PC-3 (cell line): Measurements from ENCODE around the gene TPGS1. TPM values are rescaled to one million over a fixed set of nuclear protein-coding genes. Genes with fewer than 3 reads are reported as not detected.

Source experiments
- ATAC-seq: fragments of 200-7000 bp; cut with Tn5 transposase; 2 replicates; pipeline ENCODE4 v1.9.1; 2020; ENCODE audit warnings: mild to moderate bottlenecking, moderate library complexity
- BruUV-seq: library from RNA; stranded (reverse); fragments of 400-500 nt; replicated peaks from 2 replicates; lab custom pipeline; 2021; lab: Mats Ljungman, UMichigan
- CTCF ChIA-PET: fragments of 300-600 bp; sonication (Branson Sonifier 250); formaldehyde crosslinking; loops from one replicate; lab custom pipeline; 2022; ENCODE audit warnings: antibody characterized with exemption; lab: Charles Lee
- POLR2A ChIA-PET: fragments of 300-600 bp; sonication (Branson Sonifier 250); formaldehyde crosslinking; loops from one replicate; lab custom pipeline; 2022; ENCODE audit warnings: antibody characterized with exemption; ENCODE audit not compliant: unreplicated experiment; lab: Charles Lee
- DNase-seq: peaks from one replicate; pipeline ENCODE4 v3.0.0-alpha.2; 2015
- H2AFZ ChIP-seq: fragments of 300-600 bp; sonication (generic); 2 replicates; pipeline ENCODE4 v1.6.0; 2016; ENCODE audit warnings: antibody characterized with exemption, low read length
- H3F3A ChIP-seq: fragments of 300-600 bp; sonication (generic); one replicate; pipeline ENCODE4 v1.6.0; 2017; ENCODE audit warnings: antibody characterized with exemption, low read length, control low read depth, mild to moderate bottlenecking; ENCODE audit not compliant: unreplicated experiment
- H3K27ac ChIP-seq: fragments of 300-600 bp; sonication (generic); 2 replicates; pipeline ENCODE4 v1.5.1; 2016; ENCODE audit warnings: mild to moderate bottlenecking, low read length
- H3K27me3 ChIP-seq: fragments of 300-600 bp; sonication (generic); 2 replicates; pipeline ENCODE4 v1.6.1; 2016; ENCODE audit warnings: low read length, mixed read lengths
- H3K36me3 ChIP-seq: fragments of 300-600 bp; sonication (generic); 2 replicates; pipeline ENCODE4 v1.6.1; 2016; ENCODE audit warnings: low read depth, mixed run types, low read length, mixed read lengths
- H3K4me1 ChIP-seq: fragments of 300-600 bp; sonication (generic); 2 replicates; pipeline ENCODE4 v1.5.1; 2016; ENCODE audit warnings: low read length; ENCODE audit not compliant: insufficient read depth
- H3K4me2 ChIP-seq: fragments of 300-600 bp; sonication (generic); 2 replicates; pipeline ENCODE4 v1.6.0; 2016; ENCODE audit warnings: low read length
- H3K4me3 ChIP-seq: fragments of 300-600 bp; sonication (generic); 2 replicates; pipeline ENCODE4 v1.5.1; 2016; ENCODE audit warnings: mild to moderate bottlenecking, low read length, mixed read lengths
- H3K79me2 ChIP-seq: fragments of 300-600 bp; sonication (generic); 2 replicates; pipeline ENCODE4 v1.6.1; 2017; ENCODE audit warnings: low read length, mixed read lengths
- H3K9ac ChIP-seq: fragments of 300-600 bp; sonication (generic); 2 replicates; pipeline ENCODE4 v1.6.0; 2016; ENCODE audit warnings: mild to moderate bottlenecking, low read length
- H3K9me2 ChIP-seq: fragments of 300-600 bp; sonication (generic); replicated peaks from 2 replicates; pipeline ENCODE4 v1.6.1; 2016; ENCODE audit warnings: mixed run types, low read length, mixed read lengths
- H3K9me3 ChIP-seq: fragments of 300-600 bp; sonication (generic); 2 replicates; pipeline ENCODE4 v1.6.1; 2016; ENCODE audit warnings: low read length, mixed read lengths
- H4K20me1 ChIP-seq: fragments of 300-600 bp; sonication (generic); 2 replicates; pipeline ENCODE4 v1.6.1; 2016; ENCODE audit warnings: low read length, mixed read lengths
- CTCF ChIP-seq: fragments of 300-600 bp; sonication (generic); conservative IDR thresholded peaks from 2 replicates; pipeline ENCODE4 v1.5.1; 2017; ENCODE audit warnings: antibody characterized with exemption, low read depth, mild to moderate bottlenecking, low read length
- EZH2 ChIP-seq: fragments of 300-600 bp; sonication (generic); IDR thresholded peaks from one replicate; pipeline ENCODE4 v1.6.1; 2017; ENCODE audit warnings: antibody characterized with exemption, mild to moderate bottlenecking, low read length; ENCODE audit not compliant: unreplicated experiment
- EZH2phosphoT487 ChIP-seq: fragments of 300-600 bp; sonication (generic); IDR thresholded peaks from 2 replicates; pipeline ENCODE4 v1.6.1; 2018; ENCODE audit warnings: mild to moderate bottlenecking, antibody characterized with exemption, low read length, borderline replicate concordance
- intact Hi-C: fragments of 100-400 bp; cut with micrococcal nuclease; formaldehyde crosslinking; loops from 2 replicates; pipeline ENCODE4 v1.9.0; 2023
- total RNA-seq: library from RNA; depleted of rRNA; stranded (reverse); fragments of >200 nt; gene quantifications from 2 replicates; pipeline ENCODE4 v1.2.3, GENCODE V29; 2014

The TPGS1 gene
- total RNA-seq, 1 experiment from 2014 or later: 28.5 TPM

DNA sequence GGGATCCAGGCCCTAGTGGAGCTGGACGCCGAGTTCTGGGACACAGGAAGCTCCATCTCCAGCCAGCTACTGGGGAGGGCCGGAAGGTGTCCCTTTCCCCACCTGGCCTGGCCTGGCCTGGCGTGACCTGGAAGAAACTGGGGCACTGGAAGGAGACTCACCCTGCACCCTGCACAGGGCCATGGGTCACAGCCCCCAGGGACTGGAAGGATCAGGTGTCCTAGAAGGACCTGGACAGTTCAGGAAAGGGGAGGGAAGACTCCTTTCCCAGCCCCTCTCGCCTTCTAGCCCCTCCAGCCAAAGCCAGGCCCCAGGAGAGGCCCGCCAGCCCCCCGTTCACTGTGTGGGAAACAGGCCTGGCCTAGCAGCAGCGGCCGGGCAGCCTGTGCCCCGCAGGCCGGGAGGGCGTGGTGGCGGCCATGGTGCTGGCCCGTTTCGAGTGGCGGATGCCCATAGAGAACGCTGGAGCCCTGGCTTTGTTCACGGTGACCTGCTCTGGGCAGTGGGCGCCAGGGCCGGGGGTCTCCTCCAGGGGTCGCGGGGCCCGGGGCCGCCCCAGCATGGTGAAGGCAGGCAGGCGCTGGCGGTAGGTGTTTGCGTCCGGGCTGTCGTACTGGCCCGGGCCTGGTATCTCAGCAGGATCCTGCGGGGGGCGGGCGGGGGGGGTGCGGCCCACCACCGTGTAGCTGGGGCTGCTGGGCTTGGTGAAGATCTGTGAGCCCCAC, 43.7 kb upstream of the TPGS1 start:
- H3K27me3 ChIP-seq: no peaks in the 10 kb centered on the region
- H3K9me3 ChIP-seq: no peaks in the 10 kb centered on the region
- ChIA-PET CTCF (no interaction called here), POLR2A (no interaction called here)
- no peak for ATAC-seq
- intact Hi-C loops: no loop called here
- no peak overlapping the region for H3K4me3 ChIP-seq
- H3K79me2 ChIP-seq: no peaks in the 10 kb centered on the region
- no peak overlapping the region for H3K9ac ChIP-seq
- TF ChIP-seq EZH2 (no peak), CTCF (no peak), EZH2phosphoT487 (no peak)
- no peaks in the 10 kb centered on the region for H4K20me1 ChIP-seq
- H3F3A ChIP-seq: no peaks in the 10 kb centered on the region
- no TSS peak for BruUV-seq
- DNase-seq: no peak
- H3K4me2 ChIP-seq: no peak overlapping the region
- no peak overlapping the region for H3K27ac ChIP-seq
- H3K36me3 ChIP-seq: no peaks in the 10 kb centered on the region
- H2AFZ ChIP-seq: no peak overlapping the region
- no peaks in the 10 kb centered on the region for H3K9me2 ChIP-seq
- H3K4me1 ChIP-seq: no peaks in the 10 kb centered on the region

- Histone ChIP-seq H3K9me2 (no peaks in the 10 kb centered on the region), H3K9ac (no peak overlapping the region), H3K27ac (no peak overlapping the region), H4K20me1 (no peaks in the 10 kb centered on the region), H3K9me3 (no peaks in the 10 kb centered on the region), H3K27me3 (no peaks in the 10 kb centered on the region), H3K4me1 (no peaks in the 10 kb centered on the region), H3K36me3 (no peaks in the 10 kb centered on the region), H3K79me2 (no peaks in the 10 kb centered on the region), H3K4me2 (no peak overlapping the region), H2AFZ (no peak overlapping the region), H3F3A (no peaks in the 10 kb centered on the region), H3K4me3 (no peak overlapping the region)
- no TSS peak for BruUV-seq
- ATAC-seq (no peak), DNase-seq (no peak)
- CTCF ChIA-PET: no interaction called here
- POLR2A ChIA-PET: no interaction called here
- intact Hi-C loops: no loop called here
- TF ChIP-seq EZH2: no peak
- no peak for TF ChIP-seq EZH2phosphoT487
- no peak for TF ChIP-seq CTCF
Observed at GRCh38 chr19:464208-464545, 43.1 kb upstream of the TPGS1 start.

DNA sequence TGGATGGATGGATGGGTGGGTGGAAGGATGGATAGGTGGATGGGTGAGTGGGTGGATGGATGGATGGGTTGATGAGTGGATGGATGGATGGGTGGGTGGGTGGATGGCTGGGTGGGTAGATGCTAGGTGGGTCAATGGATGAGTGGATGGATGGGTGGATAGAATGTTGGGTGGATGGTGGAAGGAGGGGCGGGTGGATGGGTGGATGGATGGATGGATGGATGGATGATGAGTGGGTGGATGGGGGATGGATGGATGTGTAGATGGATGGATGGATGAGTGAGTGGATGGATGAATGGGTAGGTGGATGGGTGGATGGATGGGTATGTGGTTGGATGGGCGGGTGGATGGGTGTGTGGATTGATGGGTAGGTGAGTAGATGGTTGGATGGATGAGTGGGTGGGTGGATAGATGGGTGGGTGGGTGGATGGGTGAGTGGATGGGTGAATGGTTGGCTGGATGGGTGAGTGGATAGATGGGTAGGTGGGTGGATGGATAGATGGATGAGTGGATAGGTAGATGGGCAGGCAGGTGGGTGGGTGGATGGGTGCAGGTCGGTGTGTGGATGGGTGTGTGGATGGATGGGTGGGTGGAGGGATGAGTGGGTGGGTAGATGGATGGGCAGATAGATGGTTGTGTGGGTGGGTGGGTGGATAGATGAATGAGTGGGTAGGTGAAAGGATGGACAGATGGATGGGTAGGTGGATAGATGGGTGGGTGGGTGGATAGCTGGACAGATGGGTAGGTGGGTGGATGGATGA, 42.1 kb upstream of the TPGS1 start:
- Histone ChIP-seq H3K36me3 (no peaks in the 10 kb centered on the region), H3K79me2 (no peaks in the 10 kb centered on the region), H2AFZ (no peak overlapping the region), H3K4me2 (no peak overlapping the region), H3K27ac (no peak overlapping the region), H3K4me3 (no peak overlapping the region), H3K9ac (no peak overlapping the region), H3K27me3 (no peaks in the 10 kb centered on the region), H3K9me3 (no peaks in the 10 kb centered on the region), H3F3A (no peaks in the 10 kb centered on the region), H4K20me1 (no peaks in the 10 kb centered on the region), H3K4me1 (no peaks in the 10 kb centered on the region), H3K9me2 (no peaks in the 10 kb centered on the region)
- no TSS peak for BruUV-seq
- intact Hi-C loops: no loop called here
- CTCF ChIA-PET: no interaction called here
- DNase-seq (no peak), ATAC-seq (no peak)
- TF ChIP-seq EZH2phosphoT487: no peak
- TF ChIP-seq EZH2: no peak
- TF ChIP-seq CTCF: no peak
- POLR2A ChIA-PET: no interaction called here
